ENCODE measurements around the gene AXIN1. TPM values are rescaled to one million over a fixed set of nuclear protein-coding genes. Genes with fewer than 3 reads are reported as not detected.

Gene AXIN1
- total RNA-seq, 1 experiment from 2014 or later = 50.3 TPM

- DNase-seq (ENCODE audit: low spot score) (no peak), ATAC-seq (no peak)
- Mint-ChIP-seq H3K4me3 (no peak overlapping the region), H3K4me1 (peaks cover 11% of the 10 kb centered on the region), H3K27ac (no peak overlapping the region), H3K9me3 (no peaks in the 10 kb centered on the region), H3K36me3 (peaks cover 14% of the 10 kb centered on the region), H3K27me3 (ENCODE audit: low read depth) (no peaks in the 10 kb centered on the region)
- ChIA-PET POLR2A (no interaction called here), CTCF (interaction anchor here (0.9 kb wide), 1 partner anchor 311 kb away, joined by 3 read pairs; no protein-coding TSS in a partner anchor)
- TF ChIP-seq USF2 (CRISPR knock-in tag; IDR thresholded peaks at IDR 0.05) (no peak), NR3C1 (CRISPR knock-in tag; conservative IDR thresholded peaks at IDR 0.05; ENCODE audit: low read depth) (no peak), E2F1 (CRISPR knock-in tag; IDR thresholded peaks at IDR 0.05) (no peak), AR (CRISPR knock-in tag; IDR thresholded peaks at IDR 0.05) (no peak), ZNF512 (CRISPR knock-in tag; IDR thresholded peaks at IDR 0.05; ENCODE audit: borderline replicate concordance) (no peak), ZBTB21 (CRISPR knock-in tag; IDR thresholded peaks at IDR 0.05; ENCODE audit: borderline replicate concordance) (no peak), E2F4 (CRISPR knock-in tag; IDR thresholded peaks at IDR 0.05; ENCODE audit: borderline replicate concordance, low read depth) (no peak), HMGXB4 (CRISPR knock-in tag; IDR thresholded peaks at IDR 0.05) (no peak), FOXK1 (CRISPR knock-in tag; IDR thresholded peaks at IDR 0.05) (no peak)
Measured at GRCh38 chr16:366476-366875, 14.0 kb upstream of the AXIN1 start.

GRCh38 chr16:364595-365491 lies 12.3 kb upstream of the AXIN1 start:
- ChIA-PET POLR2A (no interaction called here), CTCF (interaction anchor here (0.9 to 1.4 kb wide), 3 partner anchors 12 to 268 kb away, joined by 3 to 6 read pairs (median 6); no protein-coding TSS in a partner anchor)
- H3K4me1 Mint-ChIP-seq = peaks cover 5% of the 10 kb centered on the region
- no peak overlapping the region for H3K27ac Mint-ChIP-seq
- DNase-seq (ENCODE audit: low spot score) (no peak), ATAC-seq (no peak)
- H3K9me3 Mint-ChIP-seq = no peaks in the 10 kb centered on the region
- no peaks in the 10 kb centered on the region for H3K27me3 Mint-ChIP-seq (ENCODE audit: low read depth)
- TF ChIP-seq NFATC4 (CRISPR knock-in tag; IDR thresholded peaks at IDR 0.05) (0 out of 2 replicates have a peak, but pooled peaks have one; percentile 2), CTCF (IDR thresholded peaks at IDR 0.05) (no peak)
- peaks cover 14% of the 10 kb centered on the region for H3K36me3 Mint-ChIP-seq
- no peak overlapping the region for H3K4me3 Mint-ChIP-seq

All from WTC11 (cell line).